GM12874 (cell line): ENCODE measurements around the gene SPACA9.

Experiments used
- TF ChIP-seq, protein P1 (sequence below): IDR thresholded peaks from 2 replicates; pipeline ENCODE4 v1.5.1; 2011; ENCODE audit warnings: low read depth, mild to moderate bottlenecking, control low read depth, low read length, moderate library complexity; ENCODE audit not compliant: insufficient read depth

The SPACA9 gene

DNA sequence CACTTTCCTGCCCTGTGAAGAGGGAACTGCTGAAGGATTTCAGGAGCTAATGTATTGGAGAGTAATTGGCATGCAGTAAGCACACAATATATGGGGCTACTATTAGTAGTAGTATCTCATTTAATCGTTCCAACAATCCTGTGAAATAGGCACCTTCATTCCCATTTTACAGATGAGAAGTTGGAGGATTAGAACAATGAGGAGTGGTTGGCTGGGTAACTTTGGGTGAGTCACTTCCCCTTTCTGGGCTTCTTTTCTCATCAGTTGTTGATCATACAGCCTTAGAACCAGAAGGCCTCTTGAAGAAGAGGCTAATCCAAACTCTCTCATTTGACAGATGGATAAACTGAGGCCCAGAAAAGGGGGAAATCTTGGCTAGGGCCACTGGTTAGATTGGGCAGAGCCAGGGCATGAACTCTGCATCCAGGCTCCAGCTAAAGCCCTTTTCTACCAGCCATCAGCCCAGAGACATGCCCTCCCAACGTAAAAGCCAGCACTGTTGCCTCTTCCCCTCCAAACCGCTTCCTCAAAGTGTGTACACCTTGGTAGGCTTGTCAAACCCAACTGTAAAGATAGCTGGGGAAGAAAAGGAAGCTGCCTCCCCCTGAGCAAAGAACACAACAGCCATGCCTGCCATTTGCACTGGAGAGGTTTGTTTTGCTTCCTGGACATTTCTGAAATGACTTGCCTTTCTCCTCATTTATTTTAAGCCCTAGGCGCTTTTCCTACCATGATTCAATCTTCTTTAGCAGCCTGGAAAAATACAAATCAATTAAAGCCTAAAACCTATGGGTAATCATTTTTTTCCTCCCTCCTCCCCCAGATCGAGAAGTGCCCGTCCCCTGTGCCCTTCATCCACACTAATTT, 992 bp downstream of the SPACA9 start:
- TF ChIP-seq, protein P1, sequence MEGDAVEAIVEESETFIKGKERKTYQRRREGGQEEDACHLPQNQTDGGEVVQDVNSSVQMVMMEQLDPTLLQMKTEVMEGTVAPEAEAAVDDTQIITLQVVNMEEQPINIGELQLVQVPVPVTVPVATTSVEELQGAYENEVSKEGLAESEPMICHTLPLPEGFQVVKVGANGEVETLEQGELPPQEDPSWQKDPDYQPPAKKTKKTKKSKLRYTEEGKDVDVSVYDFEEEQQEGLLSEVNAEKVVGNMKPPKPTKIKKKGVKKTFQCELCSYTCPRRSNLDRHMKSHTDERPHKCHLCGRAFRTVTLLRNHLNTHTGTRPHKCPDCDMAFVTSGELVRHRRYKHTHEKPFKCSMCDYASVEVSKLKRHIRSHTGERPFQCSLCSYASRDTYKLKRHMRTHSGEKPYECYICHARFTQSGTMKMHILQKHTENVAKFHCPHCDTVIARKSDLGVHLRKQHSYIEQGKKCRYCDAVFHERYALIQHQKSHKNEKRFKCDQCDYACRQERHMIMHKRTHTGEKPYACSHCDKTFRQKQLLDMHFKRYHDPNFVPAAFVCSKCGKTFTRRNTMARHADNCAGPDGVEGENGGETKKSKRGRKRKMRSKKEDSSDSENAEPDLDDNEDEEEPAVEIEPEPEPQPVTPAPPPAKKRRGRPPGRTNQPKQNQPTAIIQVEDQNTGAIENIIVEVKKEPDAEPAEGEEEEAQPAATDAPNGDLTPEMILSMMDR, result no peak

DNA sequence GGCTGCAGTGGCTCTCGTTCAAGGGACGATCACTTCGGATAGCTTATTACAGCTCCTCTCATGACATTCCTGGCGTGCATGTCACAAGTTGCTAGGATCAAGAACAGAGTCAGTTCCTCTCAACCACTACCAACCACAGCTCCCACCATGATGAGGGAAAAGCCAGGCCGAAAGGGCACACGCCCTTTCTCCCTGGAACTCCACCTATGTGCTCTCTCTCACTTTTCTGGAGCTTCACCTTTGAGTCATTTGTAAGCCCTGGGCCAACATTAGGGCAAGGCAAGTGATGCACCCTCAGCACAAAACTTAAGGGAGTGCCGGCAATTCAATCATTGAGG, 1.6 kb downstream of the SPACA9 start:
- TF ChIP-seq, protein P1, result no peak

DNA sequence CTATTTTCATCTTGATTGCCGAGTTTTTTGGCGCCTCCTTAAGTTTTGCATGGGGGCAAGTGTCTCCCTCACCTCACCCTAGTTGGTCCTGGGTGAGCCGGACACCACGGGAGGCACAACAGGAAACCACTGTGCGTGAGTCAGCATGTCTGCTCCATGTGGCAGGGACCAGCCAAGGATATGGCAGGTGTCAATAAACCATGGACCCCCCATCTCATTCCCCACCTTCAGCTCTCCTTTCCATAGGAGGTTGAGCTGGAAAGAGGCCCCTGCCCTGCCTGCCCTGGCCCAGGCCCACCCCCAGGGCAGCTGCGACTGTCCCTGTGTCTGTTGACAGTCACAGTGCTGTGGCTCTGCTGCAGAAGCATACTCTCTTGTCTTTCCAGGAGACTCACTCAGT, 3.1 kb downstream of the SPACA9 start:
- TF ChIP-seq, protein P1, result no peak

DNA sequence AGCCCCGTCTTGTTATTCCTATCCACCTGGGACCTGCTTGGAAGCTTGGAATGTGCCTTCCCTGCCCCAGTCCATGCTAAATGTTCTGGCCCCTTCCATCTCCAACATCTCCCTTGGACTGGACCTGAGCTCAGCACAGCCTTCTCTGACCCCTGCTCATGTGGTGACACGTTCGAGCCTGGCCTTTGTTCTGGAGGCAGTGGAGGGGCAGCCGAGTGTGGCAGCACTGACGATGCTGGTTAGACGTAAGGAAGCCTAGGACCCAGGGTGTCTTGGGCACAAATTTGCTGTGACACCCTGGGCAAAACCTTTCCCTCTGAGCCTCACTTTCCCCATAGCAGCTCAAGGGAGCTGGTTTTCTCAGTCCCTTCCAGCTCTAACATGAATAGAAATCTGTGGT, 3.9 kb downstream of the SPACA9 start:
- TF ChIP-seq, protein P1, result no peak

DNA sequence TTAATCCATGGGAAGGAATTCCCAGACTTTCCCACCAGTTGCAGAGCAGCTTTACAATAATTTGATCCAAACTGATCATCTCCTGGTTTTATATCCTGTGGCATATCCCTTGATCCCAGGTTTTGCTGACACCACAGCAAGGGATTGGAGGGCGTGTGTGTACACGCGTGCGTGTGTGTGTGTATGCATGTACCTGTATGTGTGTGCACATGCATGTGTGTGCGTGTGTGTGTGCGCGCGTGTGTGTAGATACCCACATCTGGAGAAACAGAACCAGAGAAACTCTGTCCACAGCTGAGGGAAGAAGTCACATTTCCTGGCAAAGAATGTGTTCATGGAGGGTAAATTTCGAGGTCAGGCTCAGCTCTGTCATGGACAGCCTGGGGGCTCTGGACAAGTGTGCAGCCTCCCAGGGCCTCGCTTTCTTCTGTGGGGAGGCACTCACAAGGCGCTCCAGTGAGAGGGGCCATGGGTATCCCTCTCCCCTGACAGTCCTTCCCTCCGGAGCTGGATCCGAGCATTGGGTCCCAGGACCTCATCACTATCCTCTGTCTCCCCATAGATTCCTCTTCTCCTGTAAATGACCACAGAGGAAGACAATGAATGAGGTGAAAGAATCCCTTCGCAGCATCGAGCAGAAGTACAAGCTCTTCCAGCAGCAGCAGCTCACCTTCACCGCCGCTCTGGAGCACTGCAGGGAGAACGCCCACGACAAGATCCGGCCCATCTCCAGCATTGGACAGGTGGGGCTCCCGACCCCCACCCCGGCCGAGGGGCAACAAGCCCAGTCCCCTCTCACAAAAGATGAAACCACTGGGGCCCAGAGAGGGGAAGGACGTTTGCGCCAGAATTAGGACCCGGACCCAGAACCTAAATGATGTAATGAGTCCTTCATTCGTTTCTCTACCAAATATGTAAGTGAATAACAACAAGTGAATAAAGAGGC, 4.9 kb downstream of the SPACA9 start:
- TF ChIP-seq, protein P1, result no peak

DNA sequence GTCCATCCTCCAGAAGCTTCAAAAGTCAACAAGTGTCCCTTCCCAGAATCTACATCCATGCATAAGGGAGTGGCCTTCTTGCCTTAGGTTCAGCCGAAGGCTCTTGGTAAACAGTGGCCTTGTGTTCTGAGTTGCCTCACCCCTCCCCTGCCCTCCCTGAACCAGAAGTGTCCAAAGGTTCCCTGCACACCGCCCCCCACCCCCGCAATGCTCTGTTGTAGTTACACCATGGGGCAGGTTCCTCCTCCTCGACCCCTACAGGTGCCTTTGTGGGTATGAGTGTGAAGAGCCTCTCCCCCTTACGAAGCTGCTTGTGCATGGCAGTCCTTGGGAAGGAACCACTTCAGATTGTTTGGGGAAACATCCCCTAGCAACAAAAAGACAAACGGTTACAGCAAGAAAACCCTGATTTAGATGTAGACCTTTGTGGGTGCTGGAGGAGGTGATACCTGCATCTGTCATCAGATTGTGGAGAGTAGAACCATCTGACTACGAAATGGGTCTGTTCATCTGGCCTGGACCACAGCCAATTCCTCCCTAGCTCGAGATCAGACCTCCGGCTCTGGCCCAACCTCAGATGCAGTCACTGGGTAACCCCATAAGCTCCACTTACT, 7.1 kb downstream of the SPACA9 start:
- TF ChIP-seq, protein P1, result no peak

DNA sequence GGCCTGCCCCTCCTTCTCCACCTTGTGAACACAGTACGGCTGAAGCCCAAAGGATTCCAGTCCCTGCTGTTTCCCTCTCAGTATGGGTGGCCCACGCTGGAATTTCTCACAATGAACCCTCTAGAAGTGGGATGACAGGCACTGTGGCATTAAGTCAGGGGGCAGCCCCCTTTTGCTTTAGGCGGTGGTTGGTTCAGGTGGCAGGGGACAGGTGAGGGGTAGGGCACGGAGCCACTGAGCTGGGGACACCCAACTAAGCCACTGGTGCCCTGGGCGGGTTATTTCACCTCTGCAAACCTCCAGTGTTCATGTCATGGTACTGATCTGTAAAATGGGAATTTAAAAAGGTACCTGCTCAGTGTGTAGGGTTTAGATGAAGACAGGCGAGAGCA, 7.6 kb downstream of the SPACA9 start:
- TF ChIP-seq, protein P1, result no peak
